CD4-positive, alpha-beta T cell treated with Interleukin-17A for 4 hours (primary cell): ENCODE measurements around the gene PCDHB13.
"Not testable (repeated sequence)": the region's sequence is repeated elsewhere in the genome, so short reads cannot be mapped to it uniquely, and the experiment has no call there.

Experiments
- DNase-seq: peaks from one replicate; pipeline ENCODE4 v3.0.0-alpha.2; 2020; ENCODE audit warnings: mixed read lengths

PCDHB13 gene

GRCh38 chr5:141213656-141214339 is at the start of gene PCDHB13:
TSS of gene PCDHB13 (plus strand) at chr5:141213919. CDS start at chr5:141214124, 205 bp downstream.
- peak; percentile 34 for DNase-seq

GRCh38 chr5:141172381-141173204 is 41.1 kb upstream of the PCDHB13 start, which contains the start of gene PCDHB7:
TSS of gene PCDHB7 (plus strand) at chr5:141172644. CDS start at chr5:141172836, 192 bp downstream.
- peak; percentile 21 for DNase-seq

GRCh38 chr5:141174291-141175104 is 39.2 kb upstream of the PCDHB13 start:
- DNase-seq = not testable (repeated sequence)

GRCh38 chr5:141175933-141176332 is 37.8 kb upstream of the PCDHB13 start:
- no peak for DNase-seq

- DNase-seq = not testable (repeated sequence)
Measured at GRCh38 chr5:141177577-141178191, 36.0 kb upstream of the PCDHB13 start, which contains the start of gene PCDHB8. TSS of gene PCDHB8 (plus strand) at chr5:141177790. CDS start at chr5:141178035, 245 bp downstream.

DNA sequence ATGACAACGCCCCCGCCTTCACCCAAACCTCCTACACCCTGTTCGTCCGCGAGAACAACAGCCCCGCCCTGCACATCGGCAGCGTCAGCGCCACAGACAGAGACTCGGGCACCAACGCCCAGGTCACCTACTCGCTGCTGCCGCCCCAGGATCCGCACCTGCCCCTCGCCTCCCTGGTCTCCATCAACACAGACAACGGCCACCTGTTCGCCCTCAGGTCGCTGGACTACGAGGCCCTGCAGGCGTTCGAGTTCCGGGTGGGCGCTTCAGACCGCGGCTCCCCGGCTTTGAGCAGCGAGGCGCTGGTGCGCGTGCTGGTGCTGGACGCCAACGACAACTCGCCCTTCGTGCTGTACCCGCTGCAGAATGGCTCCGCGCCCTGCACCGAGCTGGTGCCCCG is 34.3 kb upstream of the PCDHB13 start:
- not testable (repeated sequence) for DNase-seq

DNA sequence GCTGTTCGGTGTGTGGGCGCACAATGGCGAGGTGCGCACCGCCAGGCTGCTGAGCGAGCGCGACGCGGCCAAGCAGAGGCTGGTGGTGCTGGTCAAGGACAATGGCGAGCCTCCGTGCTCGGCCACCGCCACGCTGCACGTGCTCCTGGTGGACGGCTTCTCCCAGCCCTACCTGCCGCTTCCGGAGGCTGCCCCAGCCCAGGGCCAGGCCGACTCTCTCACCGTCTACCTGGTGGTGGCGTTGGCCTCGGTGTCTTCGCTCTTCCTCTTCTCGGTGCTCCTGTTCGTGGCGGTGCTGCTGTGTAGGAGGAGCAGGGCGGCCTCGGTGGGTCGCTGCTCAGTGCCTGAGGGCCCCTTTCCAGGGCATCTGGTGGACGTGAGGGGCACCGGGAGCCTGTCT is 33.8 kb upstream of the PCDHB13 start:
- not testable (repeated sequence) for DNase-seq

DNA sequence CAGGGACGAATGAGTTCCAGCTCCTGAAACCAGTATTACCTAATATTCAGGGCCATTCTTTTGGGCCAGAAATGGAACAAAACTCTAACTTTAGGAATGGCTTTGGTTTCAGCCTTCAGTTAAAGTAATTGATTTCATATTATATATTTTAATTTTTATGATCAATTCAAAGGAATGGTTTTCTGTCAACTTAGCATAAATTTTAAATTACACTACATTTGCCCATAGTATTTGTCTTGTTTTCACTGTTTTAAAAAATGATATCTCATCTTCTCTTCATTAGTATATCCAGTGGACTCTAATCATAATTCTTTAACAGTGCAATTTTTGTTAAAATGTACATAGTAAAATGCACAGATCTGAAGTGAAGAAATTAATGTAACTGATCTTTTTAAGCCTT is 33.4 kb upstream of the PCDHB13 start:
- no peak for DNase-seq

GRCh38 chr5:141182248-141182647 is 31.5 kb upstream of the PCDHB13 start, which contains the start of gene PCDHB16:
TSS of gene PCDHB16 (plus strand) at chr5:141182387. CDS start at chr5:141182560, 173 bp downstream.
- DNase-seq = no peak

DNA sequence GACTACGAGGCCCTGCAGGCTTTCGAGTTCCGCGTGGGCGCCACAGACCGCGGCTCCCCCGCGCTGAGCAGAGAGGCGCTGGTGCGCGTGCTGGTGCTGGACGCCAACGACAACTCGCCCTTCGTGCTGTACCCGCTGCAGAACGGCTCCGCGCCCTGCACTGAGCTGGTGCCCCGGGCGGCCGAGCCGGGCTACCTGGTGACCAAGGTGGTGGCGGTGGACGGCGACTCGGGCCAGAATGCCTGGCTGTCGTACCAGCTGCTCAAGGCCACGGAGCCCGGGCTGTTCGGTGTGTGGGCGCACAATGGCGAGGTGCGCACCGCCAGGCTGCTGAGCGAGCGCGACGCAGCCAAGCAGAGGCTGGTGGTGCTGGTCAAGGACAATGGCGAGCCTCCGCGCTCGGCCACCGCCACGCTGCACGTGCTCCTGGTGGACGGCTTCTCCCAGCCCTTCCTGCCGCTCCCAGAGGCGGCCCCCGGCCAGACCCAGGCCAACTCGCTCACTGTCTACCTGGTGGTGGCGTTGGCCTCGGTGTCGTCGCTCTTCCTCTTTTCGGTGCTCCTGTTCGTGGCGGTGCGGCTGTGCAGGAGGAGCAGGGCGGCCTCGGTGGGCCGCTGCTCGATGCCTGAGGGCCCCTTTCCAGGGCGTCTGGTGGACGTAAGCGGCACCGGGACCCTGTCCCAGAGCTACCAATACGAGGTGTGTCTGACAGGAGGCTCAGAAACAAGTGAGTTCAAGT is 29.4 kb upstream of the PCDHB13 start:
- not testable (repeated sequence) for DNase-seq

DNA sequence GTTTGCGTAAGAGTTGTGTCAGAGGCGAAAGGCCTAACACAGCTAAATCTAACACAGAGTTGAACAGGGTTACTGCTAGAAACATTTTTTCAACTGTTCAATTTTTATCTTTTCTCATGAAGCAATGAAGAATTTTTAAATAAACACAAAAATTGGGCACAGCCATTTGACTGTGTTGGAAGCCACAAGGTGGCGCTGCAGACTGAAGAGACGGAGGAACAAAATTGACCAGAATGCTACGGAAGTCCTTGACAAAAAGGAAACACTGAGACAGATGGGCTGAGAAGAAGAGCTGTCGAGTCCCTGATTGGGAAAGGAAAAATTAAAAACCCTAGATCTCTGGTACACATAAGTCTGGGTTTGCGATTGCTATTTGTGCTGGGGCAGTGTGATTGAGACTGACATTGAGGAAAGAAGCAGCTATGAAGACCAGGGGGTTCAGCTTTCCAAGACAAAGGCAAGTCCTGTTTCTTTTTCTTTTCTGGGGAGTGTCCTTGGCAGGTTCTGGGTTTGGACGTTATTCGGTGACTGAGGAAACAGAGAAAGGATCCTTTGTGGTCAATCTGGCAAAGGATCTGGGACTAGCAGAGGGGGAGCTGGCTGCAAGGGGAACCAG is 26.7 kb upstream of the PCDHB13 start, which contains the start of gene PCDHB9:
PCDHB9 (plus strand) TSS at position 265 of the 616 bp plus-strand sequence; CDS start at position 423, 158 bp downstream.
- DNase-seq = peak; percentile 29

GRCh38 chr5:141188682-141189081 is 25.0 kb upstream of the PCDHB13 start:
- not testable (repeated sequence) for DNase-seq

DNA sequence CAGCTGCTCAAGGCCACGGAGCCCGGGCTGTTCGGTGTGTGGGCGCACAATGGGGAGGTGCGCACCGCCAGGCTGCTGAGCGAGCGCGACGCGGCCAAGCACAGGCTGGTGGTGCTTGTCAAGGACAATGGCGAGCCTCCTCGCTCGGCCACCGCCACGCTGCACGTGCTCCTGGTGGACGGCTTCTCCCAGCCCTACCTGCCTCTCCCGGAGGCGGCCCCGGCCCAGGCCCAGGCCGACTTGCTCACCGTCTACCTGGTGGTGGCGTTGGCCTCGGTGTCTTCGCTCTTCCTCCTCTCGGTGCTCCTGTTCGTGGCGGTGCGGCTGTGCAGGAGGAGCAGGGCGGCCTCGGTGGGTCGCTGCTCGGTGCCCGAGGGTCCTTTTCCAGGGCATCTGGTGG is 24.6 kb upstream of the PCDHB13 start:
- not testable (repeated sequence) for DNase-seq

GRCh38 chr5:141192110-141192725 is 21.5 kb upstream of the PCDHB13 start, which contains the start of gene PCDHB10:
TSS of gene PCDHB10 (plus strand) at chr5:141192353. CDS start at chr5:141192553, 200 bp downstream.
- peak; percentile 21 for DNase-seq

DNA sequence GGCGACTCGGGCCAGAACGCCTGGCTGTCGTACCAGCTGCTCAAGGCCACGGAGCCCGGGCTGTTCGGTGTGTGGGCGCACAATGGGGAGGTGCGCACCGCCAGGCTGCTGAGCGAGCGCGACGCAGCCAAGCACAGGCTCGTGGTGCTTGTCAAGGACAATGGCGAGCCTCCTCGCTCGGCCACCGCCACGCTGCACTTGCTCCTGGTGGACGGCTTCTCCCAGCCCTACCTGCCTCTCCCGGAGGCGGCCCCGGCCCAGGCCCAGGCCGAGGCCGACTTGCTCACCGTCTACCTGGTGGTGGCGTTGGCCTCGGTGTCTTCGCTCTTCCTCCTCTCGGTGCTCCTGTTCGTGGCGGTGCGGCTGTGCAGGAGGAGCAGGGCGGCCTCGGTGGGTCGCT is 19.4 kb upstream of the PCDHB13 start:
- not testable (repeated sequence) for DNase-seq

- no peak for DNase-seq
Measured at GRCh38 chr5:141196363-141196762, 17.4 kb upstream of the PCDHB13 start.

DNA sequence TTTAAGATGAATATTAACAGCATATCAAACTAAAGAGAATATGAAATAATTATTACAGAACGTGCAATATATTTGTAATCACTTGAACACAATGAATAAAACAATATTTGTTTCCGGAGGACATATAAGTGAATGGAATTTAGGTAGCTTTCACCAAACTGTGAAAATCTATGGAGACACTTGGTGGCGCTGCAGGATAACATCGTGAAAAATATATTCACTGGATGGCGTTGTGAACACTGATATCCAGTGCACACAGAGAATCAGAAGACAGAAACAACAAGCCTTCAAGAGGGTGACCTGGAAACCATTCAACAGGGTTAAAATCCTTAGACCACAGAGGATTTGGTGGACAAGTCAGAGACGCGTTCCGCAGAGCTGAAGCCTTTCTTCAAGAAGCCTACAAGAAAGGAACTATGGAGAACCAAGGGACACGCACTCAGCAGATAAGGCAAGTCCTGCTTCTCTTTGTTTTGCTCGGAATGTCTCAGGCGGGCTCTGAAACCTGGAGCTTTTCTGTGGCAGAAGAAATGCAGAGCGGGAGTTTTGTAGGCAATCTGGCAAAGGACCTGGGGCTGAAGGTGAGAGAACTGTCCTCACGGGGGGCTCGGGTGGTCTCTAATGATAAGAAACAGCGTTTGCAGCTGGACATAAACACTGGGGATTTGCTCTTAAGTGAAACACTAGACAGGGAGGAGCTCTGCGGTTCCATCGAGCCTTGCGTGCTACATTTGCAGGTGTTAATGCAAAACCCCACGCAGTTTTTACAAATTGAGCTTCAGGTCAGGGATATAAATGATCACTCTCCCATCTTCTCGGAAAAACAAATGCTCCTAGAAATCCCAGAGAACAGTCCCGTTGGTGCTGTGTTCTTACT is 14.1 kb upstream of the PCDHB13 start, which contains the start of gene PCDHB11:
PCDHB11 (plus strand) TSS at position 269 of the 877 bp plus-strand sequence; CDS start at position 417, 148 bp downstream.
- DNase-seq = no peak

DNA sequence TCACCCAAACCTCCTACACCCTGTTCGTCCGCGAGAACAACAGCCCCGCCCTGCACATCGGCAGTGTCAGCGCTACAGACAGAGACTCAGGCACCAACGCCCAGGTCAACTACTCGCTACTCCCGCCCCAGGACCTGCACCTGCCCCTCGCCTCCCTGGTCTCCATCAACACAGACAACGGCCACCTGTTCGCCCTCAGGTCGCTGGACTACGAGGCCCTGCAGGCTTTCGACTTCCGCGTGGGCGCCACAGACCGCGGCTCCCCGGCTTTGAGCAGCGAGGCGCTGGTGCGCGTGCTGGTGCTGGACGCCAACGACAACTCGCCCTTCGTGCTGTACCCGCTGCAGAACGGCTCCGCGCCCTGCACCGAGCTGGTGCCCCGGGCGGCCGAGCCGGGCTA is 12.6 kb upstream of the PCDHB13 start:
- DNase-seq = not testable (repeated sequence)

DNA sequence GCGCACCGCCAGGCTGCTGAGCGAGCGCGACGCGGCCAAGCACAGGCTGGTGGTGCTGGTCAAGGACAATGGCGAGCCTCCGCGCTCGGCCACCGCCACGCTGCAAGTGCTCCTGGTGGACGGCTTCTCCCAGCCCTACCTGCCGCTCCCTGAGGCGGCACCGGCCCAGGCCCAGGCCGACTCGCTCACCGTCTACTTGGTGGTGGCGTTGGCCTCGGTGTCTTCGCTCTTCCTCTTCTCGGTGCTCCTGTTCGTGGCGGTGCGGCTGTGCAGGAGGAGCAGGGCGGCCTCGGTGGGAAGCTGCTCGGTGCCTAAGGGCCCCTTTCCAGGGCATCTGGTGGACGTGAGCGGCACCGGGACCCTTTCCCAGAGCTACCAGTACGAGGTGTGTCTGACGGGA is 12.1 kb upstream of the PCDHB13 start:
- not testable (repeated sequence) for DNase-seq
